ENCODE measurements around the gene CNPPD1.

Gene CNPPD1

GRCh38 chr2:219160186-219161017, 16.3 kb downstream of the CNPPD1 start, which contains the start of gene NHEJ1:
Gene NHEJ1, minus strand, starts transcription at chr2:219160815. Its CDS starts 2,453 bp downstream, at chr2:219158362.
- peak; percentile 89 for DNase-seq (ENCODE audit: low read depth)

- DNase-seq (ENCODE audit: low read depth), result no peak
Measured at GRCh38 chr2:219159771-219160185, 16.9 kb downstream of the CNPPD1 start.

GRCh38 chr2:219158586-219158985, 18.1 kb downstream of the CNPPD1 start:
- DNase-seq (ENCODE audit: low read depth), result no peak

DNA sequence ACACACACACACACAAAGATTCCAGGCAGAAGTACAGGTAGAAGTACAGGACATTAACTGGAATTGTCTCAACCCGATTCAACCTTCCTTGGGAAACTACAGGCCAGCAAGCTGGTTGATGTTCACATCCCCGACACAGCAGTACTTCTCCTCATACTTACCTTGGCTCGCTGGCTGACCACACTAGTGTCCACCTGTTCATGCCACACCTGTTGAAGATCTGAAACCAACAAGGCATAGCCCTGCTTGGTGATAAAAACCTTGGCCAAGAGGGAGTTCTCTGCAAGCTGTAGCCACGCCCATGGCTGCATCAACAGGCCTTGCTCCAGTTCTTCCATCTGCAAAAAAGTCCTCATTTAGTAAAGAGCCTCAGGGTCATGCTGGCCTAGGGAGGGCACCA, 18.7 kb downstream of the CNPPD1 start:
- no peak for DNase-seq (ENCODE audit: low read depth)

DNA sequence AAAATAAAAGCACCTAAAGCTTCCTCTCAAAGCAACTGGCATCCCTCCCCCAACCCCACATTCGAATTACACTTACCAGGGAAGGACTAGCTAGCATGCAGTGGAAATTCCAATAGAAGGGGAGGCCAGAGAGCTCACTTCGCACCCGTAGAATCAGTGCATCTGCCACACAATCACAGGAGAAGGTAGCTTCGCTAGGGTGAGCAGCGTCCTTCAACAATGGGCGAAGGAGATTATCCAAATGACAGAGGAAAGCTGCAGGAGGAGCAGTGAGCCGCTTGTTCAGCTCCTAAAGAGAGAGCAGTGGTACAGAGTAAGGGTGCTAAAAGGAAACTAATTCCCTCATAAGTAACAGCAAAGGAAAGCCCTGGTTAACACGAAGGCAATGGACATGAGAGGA, 19.3 kb downstream of the CNPPD1 start:
- DNase-seq (ENCODE audit: low read depth), result no peak

GRCh38 chr2:219155054-219155644, 21.6 kb downstream of the CNPPD1 start:
- DNase-seq (ENCODE audit: low read depth), result no peak

- DNase-seq (ENCODE audit: low read depth), result no peak
Measured at GRCh38 chr2:219149667-219150066, 27.1 kb downstream of the CNPPD1 start.

DNA sequence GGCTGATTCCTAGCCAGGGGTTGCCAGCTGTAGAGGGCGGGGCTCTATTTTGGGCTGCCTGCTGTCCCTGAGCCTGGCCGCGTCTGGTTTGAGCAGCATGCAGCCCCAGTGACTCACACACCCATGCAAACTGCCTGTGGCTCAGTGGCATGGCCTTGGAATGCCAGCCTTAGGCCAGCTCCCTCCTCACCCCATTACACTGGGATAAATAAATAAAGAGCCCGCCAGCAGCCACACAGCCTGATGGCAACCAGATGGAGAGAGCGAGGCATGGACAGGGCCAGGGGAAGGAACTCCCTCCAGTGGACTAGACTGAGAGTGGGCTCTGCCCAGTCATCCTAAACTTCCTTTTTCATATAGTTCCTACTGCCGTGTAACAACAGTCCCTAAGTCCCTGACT, 34.4 kb downstream of the CNPPD1 start:
- DNase-seq (ENCODE audit: low read depth), result no peak

DNA sequence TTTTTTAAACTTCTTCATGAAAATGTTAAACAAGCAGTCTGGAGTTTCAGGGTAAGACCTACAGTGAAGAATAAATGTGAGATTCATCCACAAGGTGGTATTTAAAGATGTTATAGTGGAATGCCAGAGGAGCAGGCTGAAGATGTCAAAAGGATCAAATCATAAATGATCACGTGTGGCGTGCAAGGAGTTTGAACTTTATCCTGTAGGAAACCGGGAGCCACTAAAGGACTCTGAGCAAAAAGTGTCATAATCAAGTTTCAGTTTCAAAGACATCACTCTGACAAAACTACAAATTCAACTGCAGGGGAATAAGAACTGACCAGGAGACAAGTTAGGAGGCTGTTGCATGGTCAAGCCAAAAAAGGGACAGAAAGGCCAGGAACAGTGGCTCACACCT, 36.0 kb downstream of the CNPPD1 start:
- DNase-seq (ENCODE audit: low read depth), result no peak

DNA sequence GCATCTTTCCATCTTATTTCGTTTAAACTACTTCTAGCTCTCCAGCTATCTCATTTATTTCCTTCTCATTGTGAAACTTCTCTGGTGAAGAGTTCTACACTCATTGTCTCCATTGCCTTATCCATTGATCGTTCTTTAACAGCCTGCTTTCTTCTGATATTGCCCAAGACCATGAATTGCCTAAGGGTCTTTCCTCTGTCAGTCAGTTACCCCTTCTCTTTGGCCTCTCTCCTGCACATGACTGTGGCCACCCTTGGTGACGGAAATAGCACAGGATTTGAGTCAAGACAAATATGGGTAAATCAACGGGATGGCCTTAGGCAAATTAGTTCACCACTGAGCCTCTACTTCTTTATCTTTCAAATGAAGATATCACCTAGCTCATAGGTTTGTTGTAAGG, 42.7 kb downstream of the CNPPD1 start:
- DNase-seq (ENCODE audit: low read depth), result no peak

- DNase-seq (ENCODE audit: low read depth), result no peak
Measured at GRCh38 chr2:219131744-219132143, 45.0 kb downstream of the CNPPD1 start.

GRCh38 chr2:219131327-219131726, 45.4 kb downstream of the CNPPD1 start:
- DNase-seq (ENCODE audit: low read depth), result no peak

DNA sequence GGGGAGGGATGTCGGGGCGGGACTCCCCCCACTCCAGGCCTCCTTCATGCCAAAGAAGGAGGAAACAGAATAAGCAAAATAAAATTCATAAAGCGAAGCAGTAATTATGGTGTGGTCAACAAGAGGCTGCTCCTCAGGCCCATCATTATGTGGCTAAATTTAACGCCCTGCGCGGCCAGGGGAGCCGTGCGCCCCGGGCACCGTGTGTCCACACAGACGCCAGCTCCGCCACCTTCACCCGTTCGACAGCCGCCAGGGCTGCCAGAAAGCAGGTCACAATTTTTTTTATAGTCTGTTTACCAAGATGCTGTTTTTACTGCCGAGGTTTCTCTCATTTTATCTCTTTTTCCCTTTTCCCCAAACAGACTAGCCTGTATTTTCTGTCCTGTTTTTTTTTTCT, 47.1 kb downstream of the CNPPD1 start:
- no peak for DNase-seq (ENCODE audit: low read depth)

DNA sequence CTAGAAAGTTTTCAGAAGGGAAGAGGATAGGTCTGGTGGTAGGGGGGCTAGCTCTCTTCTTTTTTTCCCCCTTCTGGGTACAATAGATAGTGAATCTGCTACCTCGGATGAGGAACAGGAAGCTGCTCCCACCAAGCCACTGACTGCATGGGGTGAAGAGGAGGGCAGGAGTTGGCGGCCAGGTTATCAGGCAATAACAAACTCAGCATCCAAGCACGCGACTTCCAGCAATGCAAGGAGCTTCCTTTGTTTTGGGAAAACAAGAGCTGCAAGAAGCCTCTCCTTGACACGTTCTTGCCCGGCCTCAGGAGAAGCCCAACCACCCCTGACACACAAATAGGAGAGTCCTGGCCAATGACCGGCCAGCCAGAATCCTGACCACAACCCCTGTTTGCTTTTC, 48.3 kb downstream of the CNPPD1 start:
- DNase-seq (ENCODE audit: low read depth), result no peak

- no peak for DNase-seq (ENCODE audit: low read depth)
Measured at GRCh38 chr2:219127037-219127635, 49.6 kb downstream of the CNPPD1 start.

DNA sequence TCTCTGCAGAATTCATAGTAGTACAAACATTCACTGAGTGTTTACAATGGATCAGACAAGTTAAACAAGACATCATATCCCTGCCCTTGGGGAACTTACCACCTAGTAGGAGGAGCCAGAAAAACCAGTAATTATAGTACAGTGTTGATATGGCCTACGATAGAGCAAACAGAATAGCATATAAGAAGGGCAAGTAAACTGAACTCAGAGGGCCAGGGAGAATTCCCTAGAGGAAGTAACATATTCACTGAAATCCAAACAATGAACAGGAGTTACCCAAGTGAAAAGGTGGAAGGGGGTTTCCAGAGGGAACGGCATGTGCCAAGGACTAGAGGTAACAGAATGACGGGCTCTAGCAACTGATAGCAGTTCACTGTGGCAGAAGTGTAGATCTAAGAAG, 50.2 kb downstream of the CNPPD1 start:
- no peak for DNase-seq (ENCODE audit: low read depth)

DNA sequence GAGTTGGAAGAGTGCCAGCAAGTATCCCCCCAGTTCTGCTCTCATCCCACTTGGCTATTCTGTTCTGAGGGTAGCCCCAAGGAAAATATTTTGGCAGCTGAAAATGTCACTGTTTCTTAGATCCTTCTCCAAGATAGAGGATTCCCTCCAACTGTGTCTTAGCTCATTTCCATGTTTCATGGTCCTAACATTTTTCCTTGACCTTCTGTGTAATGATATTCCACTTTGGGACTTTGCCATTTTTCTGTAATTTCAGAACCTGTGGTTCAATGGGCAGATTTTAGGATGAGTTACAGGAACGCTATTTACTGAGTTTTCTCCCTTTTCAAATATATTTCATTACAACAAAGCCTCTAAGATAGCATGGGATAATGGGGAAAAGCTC, 50.8 kb downstream of the CNPPD1 start:
- no peak for DNase-seq (ENCODE audit: low read depth)

DNA sequence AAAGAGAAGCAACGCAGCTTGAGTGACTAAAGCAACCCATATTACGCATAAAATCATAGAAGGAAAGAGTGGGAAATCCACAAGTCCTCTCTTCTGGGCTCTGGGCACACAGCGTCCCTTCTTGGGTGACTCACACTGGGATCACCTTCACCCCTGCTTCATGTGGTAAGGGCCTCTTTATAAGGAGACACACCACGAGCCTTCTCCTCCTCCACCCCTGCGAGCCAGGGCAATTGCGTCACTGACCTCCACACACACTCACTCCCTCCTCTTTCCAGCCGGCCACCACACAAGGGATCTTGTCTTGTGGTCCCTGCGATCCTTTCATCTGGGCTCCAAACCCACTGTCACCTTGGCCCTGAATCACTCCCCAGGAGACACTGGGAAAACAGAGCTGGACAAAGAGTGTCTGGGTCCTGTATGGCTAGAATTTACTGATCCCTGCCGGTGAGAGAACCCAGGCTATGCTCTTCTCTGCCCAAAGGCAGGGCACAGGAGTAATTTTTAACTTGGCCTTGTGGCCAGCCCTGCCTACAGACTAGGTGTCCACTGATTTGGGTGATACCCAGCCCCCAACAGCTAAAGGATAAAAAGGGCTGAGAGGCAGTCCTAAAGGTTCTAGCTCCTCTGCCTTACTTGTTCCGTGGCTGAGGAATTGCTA, 51.4 kb downstream of the CNPPD1 start:
- DNase-seq (ENCODE audit: low read depth), result no peak

DNA sequence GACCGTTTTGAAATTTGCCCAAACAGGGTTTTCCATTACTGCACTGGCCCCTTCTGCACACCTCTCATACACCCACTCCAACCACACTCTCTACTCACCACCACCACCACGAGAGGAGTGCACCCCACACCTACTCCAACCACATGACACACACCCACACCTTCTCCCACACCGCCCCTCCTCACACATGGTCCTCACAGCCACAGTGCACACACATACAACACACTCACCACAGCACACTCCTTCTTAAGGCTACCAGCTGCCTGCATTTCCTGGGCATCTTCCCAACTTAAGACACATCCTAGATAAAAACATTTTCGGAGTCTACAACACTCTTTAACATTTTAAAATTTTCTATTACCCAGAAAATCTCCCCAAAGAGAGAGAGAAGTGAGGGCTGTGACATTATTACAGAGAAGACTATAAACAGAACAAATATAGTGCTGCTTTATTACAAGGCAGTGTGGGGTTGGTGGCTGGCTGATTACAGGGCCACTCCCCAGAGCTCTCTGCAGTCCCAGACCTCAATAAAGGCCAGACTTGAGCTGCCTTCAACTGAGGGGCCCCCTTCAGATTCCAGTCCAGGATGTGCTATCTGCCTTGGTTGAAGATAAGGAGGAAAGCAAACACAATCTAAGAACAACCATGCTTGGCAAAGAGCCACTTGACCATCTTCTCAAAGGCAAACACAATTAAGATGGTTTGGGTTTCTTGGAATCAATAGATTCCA, 52.2 kb downstream of the CNPPD1 start:
- DNase-seq (ENCODE audit: low read depth), result no peak

DNA sequence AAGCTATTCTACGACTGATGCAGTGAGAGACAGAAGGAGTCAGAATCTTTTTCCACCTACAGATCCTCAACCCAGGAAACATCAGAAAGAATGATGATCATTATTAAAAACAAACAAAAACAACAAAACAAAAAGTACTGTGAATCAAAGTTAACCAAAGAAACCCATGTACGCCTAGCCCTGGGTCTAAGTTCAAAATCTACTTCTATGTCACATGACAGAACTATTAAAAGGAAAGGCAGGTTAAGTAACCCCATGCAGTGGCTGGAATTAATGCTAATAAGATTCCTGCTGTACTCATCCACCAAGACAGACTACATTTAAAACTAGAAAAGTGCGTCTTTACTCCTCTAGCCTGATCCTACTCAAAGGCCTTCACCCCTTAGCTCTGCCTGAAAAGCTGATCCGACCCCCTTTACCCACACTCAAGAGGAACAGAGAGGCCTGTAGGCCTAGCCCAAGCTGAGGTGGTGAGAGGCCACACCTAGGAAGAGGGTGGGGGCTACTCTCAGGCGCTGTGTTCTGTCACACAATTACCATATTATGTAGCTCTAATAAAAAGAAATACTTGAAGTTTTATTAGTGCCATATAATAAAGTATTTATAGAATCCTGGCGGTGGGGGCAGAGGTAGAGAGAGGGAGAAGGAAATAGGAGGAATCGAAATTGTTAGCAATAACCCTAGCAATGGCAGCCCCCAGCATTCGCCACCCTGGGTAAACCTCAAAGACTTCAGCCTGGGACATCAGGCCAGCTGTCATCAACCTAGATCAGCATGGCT, 53.2 kb downstream of the CNPPD1 start:
- no peak for DNase-seq (ENCODE audit: low read depth)
